ENCODE results near the gene SORCS2. TPM values are rescaled to one million over a fixed set of nuclear protein-coding genes. Genes with fewer than 3 reads are reported as not detected.

The SORCS2 gene
- total and polyA plus RNA-seq, 2 of the 8 experiments (the other 6 are each of a cell fraction or from before 2014, with no cell fraction given) = 0.36 to 1.8 TPM

DNA sequence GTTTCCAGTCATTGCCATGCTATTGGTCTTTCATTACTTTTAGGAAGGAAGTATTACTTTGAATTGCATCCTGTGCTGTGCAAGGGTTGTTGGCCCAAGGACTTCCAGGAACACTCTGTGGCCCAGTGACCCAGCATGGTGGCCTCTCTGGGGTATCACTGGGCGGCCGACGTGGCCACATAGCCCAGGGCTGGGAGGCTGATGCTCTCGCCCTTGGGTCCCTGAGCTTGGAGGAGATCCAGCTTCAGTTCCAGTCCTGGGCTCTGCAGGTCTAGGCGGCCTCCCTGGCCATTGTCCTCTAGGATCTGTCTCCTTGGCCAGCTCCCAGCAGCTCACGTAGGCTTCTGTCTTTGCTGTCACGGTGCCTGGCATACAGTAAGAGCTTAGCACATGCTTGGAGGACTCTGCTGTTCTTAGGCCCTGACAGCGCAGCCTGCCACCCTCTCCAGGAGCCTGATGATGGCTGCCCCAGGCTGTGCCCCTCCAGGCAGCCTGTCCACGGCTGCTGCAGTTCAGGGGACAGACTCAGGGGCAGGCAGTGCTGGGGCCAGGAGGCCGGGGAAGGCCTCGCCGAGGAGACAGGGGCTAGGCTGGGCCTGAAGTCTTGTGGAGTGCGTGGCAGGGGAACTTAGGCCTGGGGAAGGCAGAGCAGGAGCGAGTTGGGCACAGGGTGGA, 42.2 kb downstream of the SORCS2 start:
- Histone ChIP-seq H3K27ac (ENCODE audit: low read depth, low read length) (no peak overlapping the region), H3K4ac (replicated peaks; ENCODE audit: insufficient read length, low read depth, low read length) (no peak overlapping the region), H3K36me3 (ENCODE audit: control insufficient read depth in 2 of 4, insufficient read depth in 4 of 4, low read length in 3 of 4) (no peaks in the 10 kb centered on the region), H3K9me3 (ENCODE audit: insufficient read depth in 2 of 2, low read depth in 1 of 2, low read length in 1 of 2) (peaks cover 3 to 5% of the 10 kb centered on the region in 2 experiments; a peak in 2 of 4 replicates), H2BK15ac (ENCODE audit: low read length) (no peak overlapping the region), H3K4me1 (replicated peaks in 1 of 4; ENCODE audit: control insufficient read depth in 3 of 4, insufficient read depth in 4 of 4, low read length in 3 of 4) (no peaks in the 10 kb centered on the region), H3K27me3 (replicated peaks in 1 of 4; ENCODE audit: control insufficient read depth in 3 of 4, extremely low read depth in 1 of 4, insufficient read depth in 3 of 4, low read length in 3 of 4) (no peaks in the 10 kb centered on the region), H4K20me1 (replicated peaks in 1 of 2; ENCODE audit: control insufficient read depth in 1 of 2, insufficient read depth in 2 of 2, low read length in 2 of 2) (no peaks in the 10 kb centered on the region), H4K91ac (replicated peaks; ENCODE audit: insufficient read length, low read length) (no peak overlapping the region), H3K79me2 (ENCODE audit: control insufficient read depth in 1 of 2, insufficient read depth in 2 of 2, low read length in 2 of 2) (no peaks in the 10 kb centered on the region), H4K5ac (ENCODE audit: insufficient read length, low read depth, low read length) (no peak overlapping the region), H3K14ac (ENCODE audit: insufficient read length) (no peak overlapping the region), H3K9ac (replicated peaks in 1 of 4; ENCODE audit: extremely low read depth in 1 of 4, low read depth in 3 of 4, low read length in 3 of 4) (no peak overlapping the region), H3K18ac (ENCODE audit: extremely low read depth, low read length) (no peak overlapping the region), H2BK120ac (replicated peaks; ENCODE audit: low read depth, low read length) (no peak overlapping the region), H3K4me3 (ENCODE audit: extremely low read depth in 1 of 4, insufficient read depth in 2 of 4, low read depth in 3 of 4, low read length in 4 of 4) (no peak overlapping the region), H3K4me2 (ENCODE audit: insufficient read depth in 1 of 2, low read depth in 2 of 2, low read length in 2 of 2) (no peak overlapping the region), H3K79me1 (ENCODE audit: low read depth, low read length) (no peaks in the 10 kb centered on the region), H2BK20ac (ENCODE audit: low read length) (no peak overlapping the region), H2AFZ (ENCODE audit: low read length) (no peak overlapping the region), H3K23ac (ENCODE audit: insufficient read length) (no peak overlapping the region), H2BK12ac (ENCODE audit: low read depth, low read length) (no peak overlapping the region), H3K23me2 (ENCODE audit: low read depth, low read length) (no peaks in the 10 kb centered on the region), H3K56ac (replicated peaks; ENCODE audit: insufficient read length, low read depth, low read length) (no peak overlapping the region), H2AK5ac (ENCODE audit: low read depth, low read length) (no peak overlapping the region), H4K8ac (ENCODE audit: extremely low read depth, insufficient read depth, low read length) (no peak overlapping the region), H2BK5ac (ENCODE audit: low read depth, low read length) (no peak overlapping the region; the same call in 1 of the 2 replicates)
- 90% methylated on average over 11 of the region's 14 CpGs; no CpG with 5 or more reads in 1 of the 2 experiments for WGBS, 2 experiments (ENCODE audit: extremely low coverage in 1 of 2, insufficient coverage in 1 of 2, insufficient read length in 1 of 2, insufficient replicate concordance in 2 of 2, low coverage in 1 of 2, low lambda C conversion rate in 2 of 2, missing lambda C conversion rate in 1 of 2)
- ChIA-PET POLR2A (ENCODE audit: partially characterized antibody) (no interaction called here), CTCF (ENCODE audit: partially characterized antibody) (interaction anchor here (0.7 kb wide), 1 partner anchor 334 kb away, joined by 3 read pairs; no protein-coding TSS in a partner anchor)
- FAIRE-seq (no peak), DNase-seq (ENCODE audit: low read depth in 1 of 2, low spot score in 2 of 2) (no peak)
- no peak for TF ChIP-seq SIX5 (IDR thresholded peaks at IDR 0.05; ENCODE audit: low read depth, low read length)
- no peak for TF ChIP-seq TAF7 (optimal IDR thresholded peaks at IDR 0.05; ENCODE audit: borderline replicate concordance, low read depth, low read length)
- TF ChIP-seq KDM4A (IDR thresholded peaks at IDR 0.05; ENCODE audit: low read depth, low read length, severe bottlenecking) = no peak
